Spleen (tissue), 13 donors: ENCODE measurements around the gene DONSON. TPM values are rescaled to one million over a fixed set of nuclear protein-coding genes. Genes with fewer than 3 reads are reported as not detected.
"Not testable (repeated sequence)": the region's sequence is repeated elsewhere in the genome, so short reads cannot be mapped to it uniquely, and the experiment has no call there.

ENCODE experiments used
- DNase-seq: peaks from one replicate; pipeline ENCODE4 v3.0.0-alpha.2; 2020
- H3K27ac ChIP-seq, 8 donors: fragments of 200-600 bp; sonication (generic) in 7 of 8; 1 replicate in 4 of 8; 2 replicates in 4 of 8; pipeline versions ENCODE4 v1.5.0 to v1.8.0; 2016 to 2021; ENCODE audit warnings: inconsistent platforms in 4 of 8, mild to moderate bottlenecking in 4 of 8, moderate library complexity in 1 of 8
- H3K27me3 ChIP-seq, 7 donors: fragments of 200-600 bp; sonication (generic) in 6 of 7; replicated peaks in 1 of 7; 1 replicate in 4 of 7; 2 replicates in 3 of 7; pipeline versions ENCODE4 v1.5.0 to v1.8.0; 2016 to 2021; ENCODE audit warnings: inconsistent platforms in 3 of 7, mild to moderate bottlenecking in 1 of 7
- H3K36me3 ChIP-seq, 6 donors: fragments of 200-600 bp; sonication (generic) in 5 of 6; 1 replicate in 4 of 6; 2 replicates in 2 of 6; pipeline versions ENCODE4 v1.5.0 to v1.8.0; 2016 to 2021; ENCODE audit warnings: inconsistent platforms in 2 of 6
- H3K4me1 ChIP-seq, 6 donors: fragments of 200-600 bp; sonication (generic) in 5 of 6; 1 replicate in 3 of 6; 2 replicates in 3 of 6; pipeline versions ENCODE4 v1.5.0 to v1.8.0; 2016 to 2021; ENCODE audit warnings: inconsistent platforms in 3 of 6
- H3K4me3 ChIP-seq, 8 donors: fragments of 200-600 bp; sonication (generic) in 7 of 8; 1 replicate in 4 of 8; 2 replicates in 4 of 8; pipeline versions ENCODE4 v1.5.0 to v1.8.0; 2016 to 2021; ENCODE audit warnings: inconsistent platforms in 4 of 8, mild to moderate bottlenecking in 4 of 8, moderate library complexity in 2 of 8
- H3K9me3 ChIP-seq, 8 donors: fragments of 200-600 bp; sonication (generic) in 7 of 8; 1 replicate in 4 of 8; 2 replicates in 4 of 8; pipeline versions ENCODE4 v1.5.0 to v1.8.0; 2016 to 2021; ENCODE audit warnings: inconsistent platforms in 4 of 8
- CTCF ChIP-seq, 11 experiments: fragments of 200-600 bp in 7 of 11; fragments of 450-650 bp in 4 of 11; sonication (generic) in 4 of 11; IDR thresholded peaks in 8 of 11; conservative IDR thresholded peaks in 3 of 11; 1 replicate in 7 of 11; 2 replicates in 4 of 11; pipeline versions ENCODE4 v1.4.0 to v1.8.0; 2016 to 2021; ENCODE audit warnings: antibody characterized with exemption in 11 of 11, inconsistent platforms in 4 of 11, mild to moderate bottlenecking in 1 of 11
- POLR2A ChIP-seq, 3 donors: fragments of 450-650 bp; IDR thresholded peaks; one replicate each; pipeline ENCODE4 v1.5.1; 2017; ENCODE audit warnings: antibody characterized with exemption in 3 of 3, mild to moderate bottlenecking in 1 of 3
- POLR2AphosphoS5 ChIP-seq, 3 donors: sonication (generic); formaldehyde crosslinking; IDR thresholded peaks; one replicate each; pipeline ENCODE4 v1.5.1; 2017; ENCODE audit warnings: antibody characterized with exemption in 3 of 3
- WGBS, 5 donors: extraction: QIAGEN DNeasy Blood & Tissue Kit in 3 of 5; methylation state at CpG; one replicate each; pipeline versions ENCODE4 v1.1.5 to v1.1.7; 2013 to 2018; 5-methylcytosine and 5-hydroxymethylcytosine counted together
- intact Hi-C: fragments of 100-400 bp; cut with DNase I; formaldehyde crosslinking; loops from one replicate; pipeline ENCODE4 v1.15.0; 2023; ENCODE audit warnings: low total_unique reads
- long read RNA-seq, 2 donors: transcript quantifications; one replicate each; lab custom pipeline, GENCODE V29; 2026
- polyA plus RNA-seq, 3 donors: library from polyadenylated mRNA; stranded (reverse); fragments of 200-250 nt; gene quantifications; one replicate each; pipeline ENCODE4 v1.2.1, GENCODE V29; 2013
- total RNA-seq, 7 donors: library from RNA; depleted of rRNA in 3 of 7; stranded (reverse); fragments of >200 nt in 3 of 7; fragmentation: NEBNext Ultra II Directional in 4 of 7; extraction: Animal tissue kit (Norgen Biotek cat#: 25700) in 4 of 7; gene quantifications; one replicate each; pipeline versions ENCODE4 v1.1.0 to v1.2.1, GENCODE V29; 2016 to 2021
- donor health status: healthy with polysubstance abuse.
- donor health status: DM: no; HTN: no; CAD: no; lungs with moderate emphysema.
- donor health status: DM: no; HTN: no; CAD: no.
- donor health status: Bipolar disorder and iron deficiency.
- donor health status: healthy.
- donor health status: DM: no; HTN: no; CAD: no.
- donor health status: DM: yes; HTN: yes; CAD: no.

DONSON gene, protein sequence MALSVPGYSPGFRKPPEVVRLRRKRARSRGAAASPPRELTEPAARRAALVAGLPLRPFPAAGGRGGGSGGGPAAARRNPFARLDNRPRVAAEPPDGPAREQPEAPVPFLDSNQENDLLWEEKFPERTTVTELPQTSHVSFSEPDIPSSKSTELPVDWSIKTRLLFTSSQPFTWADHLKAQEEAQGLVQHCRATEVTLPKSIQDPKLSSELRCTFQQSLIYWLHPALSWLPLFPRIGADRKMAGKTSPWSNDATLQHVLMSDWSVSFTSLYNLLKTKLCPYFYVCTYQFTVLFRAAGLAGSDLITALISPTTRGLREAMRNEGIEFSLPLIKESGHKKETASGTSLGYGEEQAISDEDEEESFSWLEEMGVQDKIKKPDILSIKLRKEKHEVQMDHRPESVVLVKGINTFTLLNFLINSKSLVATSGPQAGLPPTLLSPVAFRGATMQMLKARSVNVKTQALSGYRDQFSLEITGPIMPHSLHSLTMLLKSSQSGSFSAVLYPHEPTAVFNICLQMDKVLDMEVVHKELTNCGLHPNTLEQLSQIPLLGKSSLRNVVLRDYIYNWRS
- total RNA-seq (10 to 100 TPM in 1 of 7 donors, 1 to 10 TPM in 6; 5.8 to 13.5 (median 6.4) TPM), polyA plus RNA-seq (1 to 10 TPM; 8.1 to 8.9 (median 8.5) TPM)
- long read RNA-seq, donor 1, partial matches to known transcripts = 48 of 59 reads
- long read RNA-seq, donor 1, other reads (novel, unspliced or antisense) = 10 of 59 reads
- long read RNA-seq, donor 2, partial matches to known transcripts = 0 of 1 reads
- long read RNA-seq, donor 2, other reads (novel, unspliced or antisense) = 0 of 1 reads

DNA sequence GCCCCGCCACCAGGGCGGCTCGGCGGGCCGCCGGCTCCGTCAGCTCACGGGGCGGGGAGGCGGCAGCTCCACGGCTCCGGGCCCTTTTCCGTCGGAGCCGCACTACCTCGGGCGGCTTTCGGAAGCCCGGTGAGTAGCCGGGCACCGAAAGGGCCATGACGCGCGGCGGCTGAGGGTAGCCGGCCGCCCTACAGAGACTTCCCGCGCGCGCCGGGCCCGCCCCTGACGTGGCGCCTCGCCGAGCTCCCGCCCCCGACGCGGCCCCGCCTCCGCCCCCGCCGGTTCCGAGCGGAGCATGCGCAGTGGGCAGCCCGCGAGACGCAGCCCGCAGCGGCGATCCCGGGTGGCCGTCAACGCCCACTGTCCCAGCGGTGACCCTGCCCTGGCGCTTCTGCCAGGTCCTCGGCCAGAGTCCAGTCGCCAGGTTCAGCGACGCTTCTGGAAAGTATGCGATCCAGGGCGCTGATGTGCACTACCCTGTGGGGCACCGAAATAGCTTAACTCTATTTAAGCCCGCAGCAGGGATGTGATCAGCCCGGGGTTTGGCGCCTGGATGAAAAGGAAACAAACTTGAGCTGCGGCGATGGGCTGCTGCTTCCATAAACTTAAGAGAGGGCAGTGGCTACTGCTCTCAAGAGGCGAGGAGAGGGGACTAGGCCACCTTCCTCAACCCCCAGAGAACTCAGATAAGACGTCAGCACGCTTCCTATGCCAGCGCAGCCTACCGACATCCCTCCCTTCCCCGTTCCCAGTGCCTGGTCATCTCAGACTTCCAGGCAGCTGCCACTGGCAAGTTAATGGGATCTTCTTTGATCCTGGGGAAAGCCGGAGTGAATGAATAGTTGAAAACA is at the start of gene DONSON:
TSS of gene DONSON (minus strand) at position 200 of the 851 bp plus-strand sequence. CDS start at position 157, 43 bp downstream.
- Histone ChIP-seq H3K4me3 (peak within 1 kb of the TSS; percentile 74 to 94 (median 82)), H3K36me3 (peaks cover 0 to 9% (median 3%) of the 10 kb centered on the region in 6 donors), H3K27me3 (no peaks in the 10 kb centered on the region), H3K27ac (peak within 1 kb of the TSS; percentile 80 to 94 (median 89)), H3K4me1 (peaks cover 7 to 28% (median 19%) of the 10 kb centered on the region in 6 donors), H3K9me3 (no peaks in the 10 kb centered on the region)
- WGBS, 5 donors = 0 to 3% (median 1%) methylated on average over 13 to 78 of the region's 78 CpGs
- TF ChIP-seq POLR2A (IDR thresholded peaks at IDR 0.05) (peak in 1 of 3 donors; percentile 45), CTCF (IDR thresholded peaks at IDR 0.05 in 8 of 11, conservative IDR thresholded peaks at IDR 0.05 in 3 of 11) (peak in 3 of 11 experiments; percentile 12 to 39 (median 18)), POLR2AphosphoS5 (IDR thresholded peaks at IDR 0.05) (peak; percentile 83 to 85 (median 85))
- intact Hi-C loops = no loop called here
- peak; percentile 98 for DNase-seq

DNA sequence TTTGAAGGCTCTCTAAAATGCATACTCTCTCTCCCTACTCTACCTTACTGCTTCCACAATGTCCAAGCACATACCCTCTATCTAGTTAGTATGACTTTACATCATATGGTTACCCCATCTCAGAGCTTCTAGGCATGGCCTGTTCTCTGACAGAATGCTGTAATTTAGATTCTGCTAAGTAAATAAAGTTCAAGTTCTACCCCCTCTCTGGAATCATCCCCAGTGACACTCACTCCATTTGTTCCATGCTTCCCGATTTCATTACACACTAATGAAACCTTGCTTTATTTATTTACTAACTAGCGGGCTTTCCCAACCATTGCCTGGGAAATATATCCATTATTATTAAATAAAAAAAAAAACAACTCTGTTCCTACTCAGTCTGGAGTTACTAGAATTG is 45.8 kb upstream of the DONSON start:
- no peak for DNase-seq
- no peak overlapping the region for H3K27ac ChIP-seq
- WGBS, 5 donors = 93 to 98% (median 97%) methylated on average over 2 of the region's 2 CpGs
- intact Hi-C loops = no loop called here
- peaks cover 0 to 43% (median 21%) of the 10 kb centered on the region in 6 donors for H3K36me3 ChIP-seq
- H3K4me3 ChIP-seq = no peak overlapping the region
- no peaks in the 10 kb centered on the region for H3K9me3 ChIP-seq
- no peaks in the 10 kb centered on the region for H3K27me3 ChIP-seq
- TF ChIP-seq POLR2A (IDR thresholded peaks at IDR 0.05) = no peak
- H3K4me1 ChIP-seq = peaks cover 0 to 27% (median 6%) of the 10 kb centered on the region in 6 donors

DNA sequence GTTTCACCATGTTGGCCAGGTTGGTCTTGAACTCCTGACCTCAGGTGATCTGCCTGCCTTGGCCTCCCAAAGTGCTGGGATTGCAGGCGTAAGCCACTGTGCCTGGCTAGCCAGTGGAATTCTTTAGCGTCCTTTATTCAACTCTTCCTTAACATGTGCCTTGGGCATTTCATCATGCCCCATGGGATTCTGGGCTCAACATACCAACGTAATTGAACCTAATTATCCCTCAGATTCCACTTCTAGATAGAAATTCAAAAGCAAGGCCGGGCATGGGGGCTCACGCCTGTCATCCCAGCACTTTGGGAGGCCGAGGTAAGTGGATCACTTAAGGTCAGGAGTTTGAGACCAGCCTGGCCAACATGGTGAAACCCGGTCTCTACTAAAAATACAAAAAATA is 37.7 kb upstream of the DONSON start:
- H3K27ac ChIP-seq, H3K4me3 ChIP-seq, H3K9me3 ChIP-seq, H3K4me1 ChIP-seq, DNase-seq, H3K27me3 ChIP-seq, intact Hi-C loops: not testable (repeated sequence)
- WGBS, 5 donors = 93 to 99% (median 96%) methylated on average over 7 of the region's 7 CpGs
- peaks cover 0 to 92% (median 39%) of the 10 kb centered on the region in 6 donors for H3K36me3 ChIP-seq

DNA sequence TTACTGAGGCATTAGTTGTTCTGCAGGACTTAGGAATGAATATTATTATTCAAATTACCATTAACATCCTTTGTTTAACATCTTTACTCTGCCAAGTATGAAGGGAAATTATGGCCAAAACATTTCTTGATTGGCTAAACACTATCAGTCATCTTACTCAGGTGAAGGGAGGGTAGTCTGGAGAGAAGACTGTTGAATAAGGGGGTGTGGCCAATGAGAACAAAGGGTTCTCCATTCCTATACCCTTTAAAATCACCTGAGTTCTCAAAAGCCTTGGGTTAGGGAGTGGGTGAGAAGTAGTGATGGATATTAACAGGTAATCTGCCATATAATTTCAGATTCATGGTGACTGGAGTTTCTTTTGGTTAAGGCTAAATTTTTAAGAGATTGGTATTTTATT is 33.8 kb upstream of the DONSON start:
- Histone ChIP-seq H3K9me3 (no peaks in the 10 kb centered on the region), H3K27me3 (no peaks in the 10 kb centered on the region), H3K4me3 (no peak overlapping the region), H3K36me3 (peaks cover 0 to 88% (median 36%) of the 10 kb centered on the region in 6 donors), H3K4me1 (peaks cover 0 to 3% (median 0%) of the 10 kb centered on the region in 6 donors), H3K27ac (no peak overlapping the region)
- DNase-seq = no peak
- intact Hi-C loops = no loop called here
- no peak for TF ChIP-seq CTCF (IDR thresholded peaks at IDR 0.05 in 8 of 11, conservative IDR thresholded peaks at IDR 0.05 in 3 of 11)
- no peak for TF ChIP-seq POLR2AphosphoS5 (IDR thresholded peaks at IDR 0.05)
- no peak for TF ChIP-seq POLR2A (IDR thresholded peaks at IDR 0.05)
